Measurements from ENCODE around the gene VPS52. TPM values are rescaled to one million over a fixed set of nuclear protein-coding genes. Genes with fewer than 3 reads are reported as not detected.

VPS52 gene
- total and polyA plus RNA-seq, 9 of the 15 experiments (the other 6 are each of a cell fraction or from before 2014, with no cell fraction given): 24.4 to 103 (median 40.2) TPM

DNA sequence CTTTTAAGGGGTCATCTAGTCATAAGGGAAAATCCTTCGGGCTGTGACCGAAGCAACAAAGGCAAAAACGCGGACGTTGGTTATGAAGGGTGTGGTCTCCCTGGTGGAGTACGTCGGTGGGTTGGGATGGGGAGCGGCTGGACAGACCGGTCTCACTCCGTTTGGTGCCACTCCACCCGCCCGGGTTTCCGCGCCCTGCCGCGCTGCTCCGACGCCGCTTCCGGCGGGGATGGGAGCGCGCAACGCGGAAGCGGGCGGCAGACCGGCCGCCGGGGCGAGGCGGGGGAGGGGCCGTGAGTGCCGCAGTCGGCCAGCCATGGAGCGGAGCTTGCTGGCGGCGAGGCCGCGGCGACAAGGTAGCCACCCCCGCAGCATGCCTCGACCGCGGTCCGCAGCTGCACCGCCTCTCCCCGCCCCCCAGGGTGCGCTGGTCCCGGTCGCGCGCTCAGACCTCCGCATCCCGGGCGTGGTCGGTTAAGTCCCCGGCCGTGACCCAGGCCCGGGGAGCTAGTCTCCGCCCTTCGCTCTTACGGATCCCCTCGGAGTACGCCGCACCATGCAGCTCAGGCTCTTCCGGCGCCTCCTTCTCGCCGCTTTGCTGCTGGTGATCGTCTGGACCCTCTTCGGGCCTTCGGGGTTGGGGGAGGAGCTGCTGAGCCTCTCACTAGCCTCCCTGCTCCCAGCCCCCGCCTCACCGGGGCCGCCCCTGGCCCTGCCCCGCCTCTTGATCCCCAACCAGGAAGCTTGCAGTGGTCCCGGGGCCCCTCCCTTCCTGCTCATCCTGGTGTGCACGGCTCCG lies 5.4 kb upstream of the VPS52 start, which contains the start of gene B3GALT4 (continued):
- TF ChIP-seq GATAD2B (IDR thresholded peaks at IDR 0.05; ENCODE audit: borderline replicate concordance) (peak; percentile 97), CBX8 (IDR thresholded peaks at IDR 0.05; ENCODE audit: borderline replicate concordance, extremely low read depth, low read depth, low read length, poor library complexity, severe bottlenecking) (no peak), CC2D1A (IDR thresholded peaks at IDR 0.05) (peak; percentile 13; the same call in 1 of the 2 replicates), ADNP (tag; IDR thresholded peaks at IDR 0.05) (no peak), ZNF79 (CRISPR knock-in tag; IDR thresholded peaks at IDR 0.05; ENCODE audit: low read depth) (no peak), ZNF239 (CRISPR knock-in tag; IDR thresholded peaks at IDR 0.05) (no peak), NFIC (IDR thresholded peaks at IDR 0.05) (peak; percentile 47), MCM7 (IDR thresholded peaks at IDR 0.05) (no peak), PHTF2 (CRISPR knock-in tag; IDR thresholded peaks at IDR 0.05) (no peak), SP2 (IDR thresholded peaks at IDR 0.05; ENCODE audit: extremely low read depth, low read depth, low read length, poor library complexity, severe bottlenecking) (peak; percentile 18), COPS2 (conservative IDR thresholded peaks at IDR 0.05) (no peak), SRSF7 (optimal IDR thresholded peaks at IDR 0.05; ENCODE audit: low read depth, low read length) (no peak), ARHGAP35 (IDR thresholded peaks at IDR 0.05; ENCODE audit: partially characterized antibody) (no peak), TSC22D4 (tag; IDR thresholded peaks at IDR 0.05) (no peak)
- TF ChIP-seq, protein P1, sequence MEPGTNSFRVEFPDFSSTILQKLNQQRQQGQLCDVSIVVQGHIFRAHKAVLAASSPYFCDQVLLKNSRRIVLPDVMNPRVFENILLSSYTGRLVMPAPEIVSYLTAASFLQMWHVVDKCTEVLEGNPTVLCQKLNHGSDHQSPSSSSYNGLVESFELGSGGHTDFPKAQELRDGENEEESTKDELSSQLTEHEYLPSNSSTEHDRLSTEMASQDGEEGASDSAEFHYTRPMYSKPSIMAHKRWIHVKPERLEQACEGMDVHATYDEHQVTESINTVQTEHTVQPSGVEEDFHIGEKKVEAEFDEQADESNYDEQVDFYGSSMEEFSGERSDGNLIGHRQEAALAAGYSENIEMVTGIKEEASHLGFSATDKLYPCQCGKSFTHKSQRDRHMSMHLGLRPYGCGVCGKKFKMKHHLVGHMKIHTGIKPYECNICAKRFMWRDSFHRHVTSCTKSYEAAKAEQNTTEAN (CRISPR knock-in tag; IDR thresholded peaks at IDR 0.05): no peak
- TF ChIP-seq, protein P2, sequence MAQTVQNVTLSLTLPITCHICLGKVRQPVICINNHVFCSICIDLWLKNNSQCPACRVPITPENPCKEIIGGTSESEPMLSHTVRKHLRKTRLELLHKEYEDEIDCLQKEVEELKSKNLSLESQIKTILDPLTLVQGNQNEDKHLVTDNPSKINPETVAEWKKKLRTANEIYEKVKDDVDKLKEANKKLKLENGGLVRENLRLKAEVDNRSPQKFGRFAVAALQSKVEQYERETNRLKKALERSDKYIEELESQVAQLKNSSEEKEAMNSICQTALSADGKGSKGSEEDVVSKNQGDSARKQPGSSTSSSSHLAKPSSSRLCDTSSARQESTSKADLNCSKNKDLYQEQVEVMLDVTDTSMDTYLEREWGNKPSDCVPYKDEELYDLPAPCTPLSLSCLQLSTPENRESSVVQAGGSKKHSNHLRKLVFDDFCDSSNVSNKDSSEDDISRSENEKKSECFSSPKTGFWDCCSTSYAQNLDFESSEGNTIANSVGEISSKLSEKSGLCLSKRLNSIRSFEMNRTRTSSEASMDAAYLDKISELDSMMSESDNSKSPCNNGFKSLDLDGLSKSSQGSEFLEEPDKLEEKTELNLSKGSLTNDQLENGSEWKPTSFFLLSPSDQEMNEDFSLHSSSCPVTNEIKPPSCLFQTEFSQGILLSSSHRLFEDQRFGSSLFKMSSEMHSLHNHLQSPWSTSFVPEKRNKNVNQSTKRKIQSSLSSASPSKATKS (CRISPR knock-in tag; IDR thresholded peaks at IDR 0.05): 0 out of 2 replicates have a peak, but pooled peaks have one; percentile 26
